Transverse colon (tissue), 4 donors: ENCODE results near the gene ARHGAP5. TPM values are rescaled to one million over a fixed set of nuclear protein-coding genes. Genes with fewer than 3 reads are reported as not detected.

Experiments
- DNase-seq: peaks from one replicate; pipeline ENCODE4 v3.0.0-alpha.2; 2019
- H3K27ac ChIP-seq, 4 donors: fragments of 200-600 bp; sonication (generic); 2 replicates each; pipeline ENCODE4 v1.5.1; 2016 to 2018; ENCODE audit warnings: inconsistent platforms in 4 of 4
- H3K27me3 ChIP-seq: fragments of 200-600 bp; sonication (generic); 2 replicates; pipeline ENCODE4 v1.5.1; 2017; ENCODE audit warnings: inconsistent platforms
- H3K36me3 ChIP-seq, 4 donors: fragments of 200-600 bp; sonication (generic); 2 replicates each; pipeline ENCODE4 v1.5.1; 2017 to 2019; ENCODE audit warnings: inconsistent platforms in 4 of 4
- H3K4me1 ChIP-seq, 4 donors: fragments of 200-600 bp; sonication (generic); 2 replicates each; pipeline ENCODE4 v1.5.1; 2017 to 2020; ENCODE audit warnings: inconsistent platforms in 4 of 4
- H3K4me3 ChIP-seq, 4 donors: fragments of 200-600 bp; sonication (generic); 1 replicate in 1 of 4; 2 replicates in 3 of 4; pipeline versions ENCODE4 v1.5.1 to v1.6.1; 2017 to 2019; ENCODE audit warnings: inconsistent platforms in 4 of 4
- H3K9me3 ChIP-seq, 2 donors: fragments of 200-600 bp; sonication (generic); 2 replicates each; pipeline ENCODE4 v1.5.1; 2017 to 2019; ENCODE audit warnings: inconsistent platforms in 2 of 2
- EP300 ChIP-seq: sonication (generic); formaldehyde crosslinking; IDR thresholded peaks from one replicate; pipeline ENCODE4 v1.6.1; 2017; ENCODE audit warnings: antibody characterized with exemption, low read depth
- POLR2A ChIP-seq: fragments of 450-650 bp; IDR thresholded peaks from one replicate; pipeline ENCODE4 v1.6.1; 2016; ENCODE audit warnings: antibody characterized with exemption, mild to moderate bottlenecking, moderate library complexity
- POLR2AphosphoS5 ChIP-seq, 3 donors: sonication (generic); formaldehyde crosslinking; IDR thresholded peaks; one replicate each; pipeline ENCODE4 v1.6.1; 2016; ENCODE audit warnings: antibody characterized with exemption in 3 of 3
- WGBS, 2 donors: methylation state at CpG; one replicate each; pipeline ENCODE4 v1.1.5; 2018; ENCODE audit warnings: low coverage in 1 of 2; 5-methylcytosine and 5-hydroxymethylcytosine counted together
- in situ Hi-C, 4 donors: fragments of 200-750 bp; cut with MboI; loops; one replicate each; pipeline versions ENCODE4 v1.15.0 to v1.15.1; 2017; ENCODE audit warnings: low sequenced_read_pairs in 3 of 4, low pct_ligation_motif_present in 1 of 4, low pct_unique_long_range_greater_than_20kb in 1 of 4
- intact Hi-C: fragments of 100-400 bp; cut with DNase I; formaldehyde crosslinking; loops from one replicate; pipeline ENCODE4 v1.15.1; 2023; ENCODE audit warnings: low total_unique reads
- total RNA-seq, 4 donors: library from RNA; depleted of rRNA; stranded (reverse); fragments of >200 nt; gene quantifications; one replicate each; pipeline ENCODE4 v1.1.0, GENCODE V29; 2016
- TF ChIP-seq, protein P1 (sequence below), 5 experiments: fragments of 200-600 bp in 3 of 5; fragments of 450-650 bp in 2 of 5; sonication (generic) in 3 of 5; IDR thresholded peaks; 1 replicate in 2 of 5; 2 replicates in 3 of 5; pipeline ENCODE4 v1.5.1; 2016 to 2017; ENCODE audit warnings: antibody characterized with exemption in 5 of 5, inconsistent platforms in 3 of 5, mild to moderate bottlenecking in 2 of 5, moderate library complexity in 1 of 5

ARHGAP5 gene
- total RNA-seq, 4 donors from 2014 or later, result 66.5 to 120 (median 85.3) TPM

DNA sequence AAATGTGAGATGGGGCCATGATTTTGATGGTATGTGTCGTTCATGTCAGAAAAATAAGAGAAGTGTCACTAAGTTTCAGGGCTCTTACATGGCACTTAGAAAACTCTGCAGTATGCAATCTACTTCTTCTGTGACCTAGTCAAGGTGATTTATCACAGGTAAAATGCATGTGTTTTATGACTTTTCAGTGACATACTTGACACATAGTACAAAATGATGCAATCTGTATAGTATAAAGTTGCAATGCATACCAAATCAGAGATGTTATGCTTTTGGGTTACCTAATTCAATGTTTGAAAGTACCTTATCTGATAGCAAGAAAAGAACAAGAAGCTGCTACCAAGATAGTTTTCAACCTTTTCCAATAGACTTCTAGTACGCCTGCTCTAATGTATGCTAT is 21.9 kb upstream of the ARHGAP5 start:
- H3K27me3 ChIP-seq, result no peaks in the 10 kb centered on the region
- H3K9me3 ChIP-seq, result no peaks in the 10 kb centered on the region
- no peak overlapping the region for H3K4me3 ChIP-seq
- TF ChIP-seq POLR2A (no peak), POLR2AphosphoS5 (IDR thresholded peaks at IDR 0.05) (no peak), EP300 (no peak)
- TF ChIP-seq, protein P1, sequence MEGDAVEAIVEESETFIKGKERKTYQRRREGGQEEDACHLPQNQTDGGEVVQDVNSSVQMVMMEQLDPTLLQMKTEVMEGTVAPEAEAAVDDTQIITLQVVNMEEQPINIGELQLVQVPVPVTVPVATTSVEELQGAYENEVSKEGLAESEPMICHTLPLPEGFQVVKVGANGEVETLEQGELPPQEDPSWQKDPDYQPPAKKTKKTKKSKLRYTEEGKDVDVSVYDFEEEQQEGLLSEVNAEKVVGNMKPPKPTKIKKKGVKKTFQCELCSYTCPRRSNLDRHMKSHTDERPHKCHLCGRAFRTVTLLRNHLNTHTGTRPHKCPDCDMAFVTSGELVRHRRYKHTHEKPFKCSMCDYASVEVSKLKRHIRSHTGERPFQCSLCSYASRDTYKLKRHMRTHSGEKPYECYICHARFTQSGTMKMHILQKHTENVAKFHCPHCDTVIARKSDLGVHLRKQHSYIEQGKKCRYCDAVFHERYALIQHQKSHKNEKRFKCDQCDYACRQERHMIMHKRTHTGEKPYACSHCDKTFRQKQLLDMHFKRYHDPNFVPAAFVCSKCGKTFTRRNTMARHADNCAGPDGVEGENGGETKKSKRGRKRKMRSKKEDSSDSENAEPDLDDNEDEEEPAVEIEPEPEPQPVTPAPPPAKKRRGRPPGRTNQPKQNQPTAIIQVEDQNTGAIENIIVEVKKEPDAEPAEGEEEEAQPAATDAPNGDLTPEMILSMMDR (IDR thresholded peaks at IDR 0.05), result no peak
- H3K36me3 ChIP-seq, result no peaks in the 10 kb centered on the region
- in situ Hi-C loops, result no loop called here
- H3K27ac ChIP-seq, result no peak overlapping the region
- DNase-seq, result no peak
- intact Hi-C loops, result no loop called here
- H3K4me1 ChIP-seq, result no peaks in the 10 kb centered on the region
- WGBS, 2 donors, result 47 to 90% methylated on average over 2 of the region's 2 CpGs

DNA sequence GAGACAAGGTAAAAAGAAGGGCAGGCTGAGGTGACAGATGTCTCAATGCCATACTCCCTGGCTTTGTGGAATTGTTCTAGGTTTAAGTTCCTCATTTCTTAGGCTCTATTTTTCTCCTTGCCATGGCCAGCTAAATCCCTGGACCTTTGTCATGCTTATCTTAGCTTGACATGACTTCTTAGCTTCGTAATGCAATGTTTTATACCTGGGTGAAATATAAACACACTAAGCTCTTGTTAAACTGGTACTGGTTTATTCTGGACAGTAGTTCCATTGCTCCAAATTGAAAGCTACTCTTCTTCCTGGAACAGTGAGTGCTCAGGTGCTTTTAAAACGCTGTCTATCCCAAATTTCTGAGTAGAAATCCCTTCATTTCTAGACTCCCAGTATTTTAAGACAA is 17.4 kb upstream of the ARHGAP5 start:
- intact Hi-C loops, result no loop called here
- H3K27me3 ChIP-seq, result no peaks in the 10 kb centered on the region
- no peak for DNase-seq
- H3K4me1 ChIP-seq, result no peaks in the 10 kb centered on the region
- no peaks in the 10 kb centered on the region for H3K9me3 ChIP-seq
- no peaks in the 10 kb centered on the region for H3K36me3 ChIP-seq
- in situ Hi-C loops, result no loop called here
- no peak overlapping the region for H3K4me3 ChIP-seq
- 21 to 45% methylated on average over 2 of the region's 2 CpGs for WGBS, 2 donors
- H3K27ac ChIP-seq, result no peak overlapping the region
- no peak for TF ChIP-seq EP300
- no peak for TF ChIP-seq POLR2A
- TF ChIP-seq, protein P1 (IDR thresholded peaks at IDR 0.05), result no peak
- no peak for TF ChIP-seq POLR2AphosphoS5 (IDR thresholded peaks at IDR 0.05)

DNA sequence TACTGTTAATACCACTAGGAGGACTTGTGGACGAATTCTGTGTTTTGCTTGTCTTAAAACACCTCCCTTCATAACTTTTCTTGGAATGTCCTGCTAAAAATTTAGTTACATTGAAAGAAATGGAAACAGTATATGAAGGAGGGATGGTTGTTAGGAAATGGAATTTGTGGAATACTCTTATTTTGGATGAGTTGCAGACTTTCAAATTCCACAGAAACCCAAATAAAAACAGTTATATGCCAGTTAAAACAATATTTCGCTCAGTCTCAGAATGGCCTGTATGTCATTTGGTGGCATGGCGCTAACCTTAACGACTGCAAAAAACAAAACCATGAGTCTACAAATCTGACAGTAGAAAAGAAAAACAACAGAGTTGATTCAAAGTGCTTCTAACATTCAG is 12.2 kb upstream of the ARHGAP5 start:
- intact Hi-C loops, result no loop called here
- Histone ChIP-seq H3K4me1 (no peaks in the 10 kb centered on the region), H3K27me3 (no peaks in the 10 kb centered on the region), H3K9me3 (no peaks in the 10 kb centered on the region), H3K4me3 (no peak overlapping the region), H3K27ac (no peak overlapping the region), H3K36me3 (no peaks in the 10 kb centered on the region)
- in situ Hi-C loops, result no loop called here
- TF ChIP-seq POLR2AphosphoS5 (IDR thresholded peaks at IDR 0.05), result no peak
- TF ChIP-seq, protein P1 (IDR thresholded peaks at IDR 0.05), result no peak
- no peak for TF ChIP-seq POLR2A
- TF ChIP-seq EP300, result no peak
- DNase-seq, result no peak
- 87 to 89% methylated on average over 3 to 4 of the region's 4 CpGs for WGBS, 2 donors

DNA sequence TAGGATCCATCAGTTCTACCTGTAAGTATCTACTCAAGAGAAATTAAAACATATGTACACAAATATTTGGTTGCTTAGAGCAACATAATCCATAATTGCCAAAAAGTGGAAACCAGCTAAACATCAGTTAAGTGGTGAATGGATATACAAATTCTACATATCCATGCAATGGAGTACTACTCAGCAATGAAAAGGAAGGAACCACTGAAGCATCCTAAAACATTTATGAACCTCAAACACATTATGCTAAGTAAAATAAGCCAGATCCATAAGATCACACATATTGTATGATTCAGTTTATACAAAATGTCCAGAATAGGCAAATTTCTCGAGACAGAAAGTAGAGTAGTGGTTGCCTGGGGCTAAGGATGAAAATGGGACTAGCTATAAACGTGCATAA is 8.4 kb upstream of the ARHGAP5 start:
- no peak overlapping the region for H3K4me3 ChIP-seq
- TF ChIP-seq POLR2AphosphoS5 (IDR thresholded peaks at IDR 0.05) (no peak), EP300 (no peak), POLR2A (no peak)
- TF ChIP-seq, protein P1 (IDR thresholded peaks at IDR 0.05), result no peak
- H3K27ac ChIP-seq, result no peak overlapping the region
- no peaks in the 10 kb centered on the region for H3K9me3 ChIP-seq
- in situ Hi-C loops (no loop called here), intact Hi-C loops (no loop called here)
- H3K36me3 ChIP-seq, result no peaks in the 10 kb centered on the region
- no peak for DNase-seq
- peaks cover 0 to under 1% (median 0%) of the 10 kb centered on the region in 4 donors for H3K4me1 ChIP-seq
- H3K27me3 ChIP-seq, result no peaks in the 10 kb centered on the region
- 71 to 86% methylated on average over 1 to 2 of the region's 2 CpGs for WGBS, 2 donors
